Fibroblast of peridontal ligament (primary cell): ENCODE measurements around the gene ZNF764.
A peak's percentile ranks its signal among the peaks of the same experiment; 100 is the strongest.
"Not testable (repeated sequence)": the region's sequence is repeated elsewhere in the genome, so short reads cannot be mapped to it uniquely, and the experiment has no call there.

Experiments used
- DNase-seq: peaks from one replicate; pipeline ENCODE4 v3.0.0-alpha.2; 2010; ENCODE audit errors: extremely low read depth

ZNF764 gene

DNA sequence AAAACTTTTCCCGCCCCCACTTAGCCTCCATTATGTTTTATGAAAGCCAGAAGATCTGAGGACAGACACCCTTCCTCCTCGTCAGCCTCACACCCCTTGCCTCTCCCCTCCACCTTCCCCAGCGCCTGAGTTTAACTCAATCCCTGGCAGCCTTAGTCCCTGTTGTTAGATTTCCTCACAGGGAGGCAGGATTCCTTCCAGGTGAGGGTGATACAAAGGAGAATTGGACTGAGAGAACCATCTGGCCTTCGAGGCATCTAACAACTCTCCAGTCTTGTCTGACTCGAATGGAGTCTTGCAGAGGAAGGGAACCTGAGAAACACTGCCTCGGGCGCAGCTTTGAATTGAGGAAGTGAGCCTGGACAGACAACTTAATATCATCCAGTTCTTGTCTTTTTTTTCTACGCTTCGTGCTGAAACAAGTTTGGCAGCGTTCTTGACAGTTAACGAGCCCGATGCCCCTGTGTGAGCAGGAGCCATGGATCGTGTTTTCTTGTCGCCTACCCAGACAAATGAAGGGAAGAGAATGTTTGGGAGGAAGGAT is 30.5 kb downstream of the ZNF764 start:
- no peak for DNase-seq

- peak; percentile 94 for DNase-seq
Measured at GRCh38 chr16:30526823-30527634, 31.1 kb downstream of the ZNF764 start.

GRCh38 chr16:30526137-30526822 is 31.9 kb downstream of the ZNF764 start, which contains the start of gene ZNF768:
TSS of gene ZNF768 (minus strand) at chr16:30526566. CDS start at chr16:30526413, 153 bp downstream.
- DNase-seq: peak; percentile 13

GRCh38 chr16:30525844-30526136 is 32.4 kb downstream of the ZNF764 start:
- DNase-seq: no peak

GRCh38 chr16:30524575-30525568 is 33.3 kb downstream of the ZNF764 start:
- DNase-seq: no peak

DNA sequence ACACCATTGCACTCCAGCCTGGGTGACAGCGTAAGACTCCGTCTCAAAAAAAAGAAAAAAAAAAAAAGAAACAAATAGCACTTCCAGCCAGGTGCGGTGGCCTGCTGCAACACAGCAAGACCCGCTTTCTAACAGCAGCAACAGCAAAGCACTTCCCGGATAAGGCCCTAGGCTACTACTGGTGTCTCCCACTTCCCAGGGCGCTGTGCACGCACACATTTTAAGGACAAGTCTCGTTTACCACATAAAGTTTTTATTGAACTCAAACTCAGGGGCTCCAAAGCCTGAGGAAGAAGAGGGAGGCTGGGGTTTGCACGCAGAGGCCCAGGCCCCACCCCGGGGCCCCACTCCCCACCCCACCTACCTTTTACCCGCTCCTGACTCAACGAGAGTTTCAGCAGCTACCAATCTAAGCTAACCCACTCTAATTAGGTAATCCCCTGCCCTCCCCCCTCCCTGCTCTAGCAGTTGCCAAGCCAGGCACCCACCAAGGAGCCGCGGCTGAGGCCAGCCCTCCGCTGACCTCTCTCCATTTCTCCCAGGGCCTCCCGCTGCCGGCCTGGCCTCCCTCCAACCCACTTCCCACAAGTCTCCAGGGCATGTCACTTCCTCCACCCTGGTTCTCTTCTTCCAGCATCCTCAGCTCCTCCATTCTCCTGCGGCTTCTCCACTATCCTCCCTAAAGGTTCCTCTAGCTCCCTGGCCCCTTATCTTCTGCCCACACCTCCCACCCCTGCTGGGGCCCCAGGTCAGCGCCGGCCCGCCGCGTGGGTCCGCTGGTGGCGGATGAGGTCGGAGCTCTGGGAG is 34.2 kb downstream of the ZNF764 start:
- DNase-seq: no peak

- DNase-seq: not testable (repeated sequence)
Measured at GRCh38 chr16:30522702-30523463, 35.3 kb downstream of the ZNF764 start.

GRCh38 chr16:30521873-30522641 is 36.1 kb downstream of the ZNF764 start:
- DNase-seq: no peak

GRCh38 chr16:30521476-30521872 is 36.7 kb downstream of the ZNF764 start:
- DNase-seq: no peak

DNA sequence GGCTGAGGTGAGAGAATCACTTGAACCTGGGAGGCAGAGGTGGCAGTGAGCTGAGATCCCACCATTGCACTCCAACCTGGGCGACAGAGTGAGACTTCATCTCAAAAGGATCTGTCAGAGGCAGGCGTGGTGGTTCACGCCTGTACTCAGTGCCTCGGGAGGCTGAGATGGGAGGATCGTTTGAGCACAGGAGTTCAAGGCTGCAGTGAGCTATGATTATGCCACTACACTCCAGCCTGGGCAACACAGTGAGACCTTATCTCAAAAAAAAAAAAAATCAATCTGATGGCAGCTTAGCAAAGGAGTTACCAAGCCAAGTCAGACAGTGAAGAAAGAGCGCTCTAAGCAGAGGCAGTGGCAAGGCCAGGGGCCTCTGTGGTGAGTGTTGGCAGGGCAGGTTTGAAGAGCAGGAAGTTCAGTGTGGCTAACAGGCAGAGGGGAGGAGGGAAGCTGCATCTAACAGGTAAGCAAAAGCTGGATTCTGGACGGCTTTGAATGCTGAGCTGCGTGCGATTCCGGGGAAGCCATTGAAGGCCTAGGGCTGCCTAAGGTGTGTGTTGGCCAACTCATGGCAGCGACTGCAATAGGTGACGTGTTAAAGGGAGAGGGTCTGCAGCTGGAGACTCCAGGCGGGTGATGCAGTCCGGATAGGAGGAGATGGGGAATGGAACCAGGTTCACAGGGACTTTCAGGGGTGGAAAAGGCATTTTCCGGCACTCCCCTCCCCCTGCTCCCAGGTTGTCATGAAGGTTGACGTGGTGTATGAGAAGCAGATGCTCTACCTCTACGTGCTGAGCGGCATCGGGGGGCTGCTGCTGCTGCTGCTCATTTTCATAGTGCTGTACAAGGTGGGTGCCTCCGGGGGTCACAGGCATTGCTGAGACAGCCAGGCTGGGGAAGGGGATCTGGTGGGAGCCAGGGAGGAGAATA is 38.8 kb downstream of the ZNF764 start:
- DNase-seq: no peak

GRCh38 chr16:30518552-30518951 is 39.6 kb downstream of the ZNF764 start:
- no peak for DNase-seq

- no peak for DNase-seq
Measured at GRCh38 chr16:30515275-30515674, 42.9 kb downstream of the ZNF764 start.

- DNase-seq: no peak
Measured at GRCh38 chr16:30511509-30511908, 46.7 kb downstream of the ZNF764 start.

- DNase-seq: no peak
Measured at GRCh38 chr16:30510376-30510938, 47.7 kb downstream of the ZNF764 start.

- DNase-seq: no peak
Measured at GRCh38 chr16:30509081-30509765, 49.0 kb downstream of the ZNF764 start.
